Muscle of arm (tissue), 12 donors: ENCODE data around the gene NUP93. TPM values are rescaled to one million over a fixed set of nuclear protein-coding genes. Genes with fewer than 3 reads are reported as not detected.
"Not testable (repeated sequence)": the region's sequence is repeated elsewhere in the genome, so short reads cannot be mapped to it uniquely, and the experiment has no call there.

Source experiments
- DNase-seq: peaks from one replicate; pipeline ENCODE4 v3.0.0-alpha.2; 2013
- polyA plus RNA-seq, 12 donors: library from polyadenylated mRNA; unstranded; fragments of 120-200 nt; gene quantifications; one replicate each; pipeline ENCODE4 v1.2.1, GENCODE V29; 2013; ENCODE audit not compliant: insufficient read length in 12 of 12

Gene NUP93
- polyA plus RNA-seq, 12 donors = 19.8 to 64.2 (median 40.9) TPM; not detected in 1

DNA sequence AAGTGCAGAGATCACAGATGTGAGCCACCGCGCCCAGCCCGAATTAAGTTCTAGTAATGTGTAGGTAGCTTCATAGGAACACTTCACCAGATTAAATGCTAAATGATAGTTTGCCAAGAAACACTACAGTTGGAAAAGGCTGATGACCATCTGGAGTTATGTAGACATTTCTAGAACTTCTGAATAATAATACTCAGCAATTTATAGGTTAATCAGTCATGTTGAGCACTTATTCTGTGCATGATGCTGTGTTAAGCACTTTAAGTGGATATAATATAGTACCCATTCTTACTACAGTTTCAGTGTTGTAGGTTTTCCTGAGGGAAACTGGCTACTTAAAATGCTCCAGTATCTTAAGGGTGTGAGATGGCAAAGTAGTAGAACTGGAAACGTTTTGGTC lies 45.2 kb downstream of the NUP93 start:
- no peak for DNase-seq

DNA sequence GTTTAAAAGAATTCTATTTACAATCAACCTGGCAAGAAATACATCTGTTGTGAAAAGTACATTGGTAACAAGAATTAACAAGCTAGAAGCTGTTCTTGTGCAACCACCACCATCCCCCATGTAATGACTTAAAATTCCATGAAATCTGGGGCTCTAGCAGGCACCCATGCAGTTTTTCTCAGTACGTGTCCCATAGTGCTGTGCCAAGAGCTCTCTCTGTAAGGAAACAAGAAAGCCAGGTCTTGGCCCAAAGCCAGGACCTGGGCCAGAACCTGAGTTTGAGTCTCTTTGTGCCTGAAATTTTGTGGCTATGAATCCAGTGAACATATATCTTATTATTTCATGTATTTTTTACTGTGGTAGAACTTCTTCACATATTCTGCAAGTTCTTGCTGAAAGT lies 46.6 kb downstream of the NUP93 start:
- DNase-seq = peak; percentile 7

DNA sequence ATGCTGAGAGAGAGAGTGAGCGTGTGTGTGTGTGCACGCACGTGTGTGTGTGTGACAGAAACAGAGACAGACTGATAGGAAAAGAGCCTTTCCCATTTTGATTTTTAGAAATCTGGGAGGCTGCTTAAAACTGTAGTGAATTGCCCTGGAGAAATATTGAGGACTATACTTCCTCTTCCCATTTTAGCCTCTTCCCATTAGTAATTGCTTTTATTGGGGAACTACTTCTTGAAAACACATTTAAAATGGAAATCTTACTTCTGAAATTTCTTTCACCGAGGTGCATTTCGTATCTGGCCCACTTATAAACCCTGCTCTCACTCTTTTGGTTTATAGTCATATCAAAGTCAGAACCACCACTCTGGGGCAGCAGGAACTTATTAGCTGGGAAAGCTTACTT lies 47.1 kb downstream of the NUP93 start:
- no peak for DNase-seq

DNA sequence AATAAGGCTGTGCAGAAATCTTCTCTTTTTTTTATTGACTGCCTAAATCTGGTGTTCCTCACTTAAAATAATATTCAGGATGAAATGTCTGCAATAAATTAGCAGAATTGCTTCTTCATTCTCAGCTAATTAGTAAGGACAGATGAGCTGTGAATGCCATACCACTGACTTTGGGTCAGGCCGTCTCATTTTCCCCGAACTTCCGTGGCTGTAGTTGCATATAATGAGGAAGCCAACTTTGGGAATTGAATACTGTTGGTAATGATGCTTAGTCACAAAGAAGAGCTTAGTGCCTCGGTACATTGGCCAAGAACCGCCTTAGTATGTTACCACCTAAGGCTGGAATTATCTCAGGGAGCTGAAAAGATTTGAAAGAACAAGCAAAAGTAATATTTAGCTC lies 47.6 kb downstream of the NUP93 start:
- no peak for DNase-seq

DNA sequence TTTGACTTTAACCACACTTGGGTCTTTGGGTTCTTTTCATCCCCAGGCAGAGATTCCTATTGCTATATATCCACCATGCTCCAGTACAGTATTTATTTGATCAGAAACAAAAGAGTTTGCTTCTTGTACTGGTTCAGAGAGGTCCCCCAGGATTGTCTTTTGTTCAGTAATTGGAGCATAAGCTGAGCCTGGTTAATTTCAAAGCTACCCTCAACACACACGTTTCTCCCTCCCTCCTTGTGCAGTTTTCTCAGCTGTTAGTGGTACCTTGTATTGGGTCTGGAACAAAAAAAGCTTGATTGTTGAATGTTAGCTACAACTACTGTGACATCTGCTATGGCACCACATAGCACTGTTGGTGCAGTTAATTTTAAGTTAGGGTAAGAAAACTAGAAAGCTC lies 50.0 kb downstream of the NUP93 start:
- no peak for DNase-seq

DNA sequence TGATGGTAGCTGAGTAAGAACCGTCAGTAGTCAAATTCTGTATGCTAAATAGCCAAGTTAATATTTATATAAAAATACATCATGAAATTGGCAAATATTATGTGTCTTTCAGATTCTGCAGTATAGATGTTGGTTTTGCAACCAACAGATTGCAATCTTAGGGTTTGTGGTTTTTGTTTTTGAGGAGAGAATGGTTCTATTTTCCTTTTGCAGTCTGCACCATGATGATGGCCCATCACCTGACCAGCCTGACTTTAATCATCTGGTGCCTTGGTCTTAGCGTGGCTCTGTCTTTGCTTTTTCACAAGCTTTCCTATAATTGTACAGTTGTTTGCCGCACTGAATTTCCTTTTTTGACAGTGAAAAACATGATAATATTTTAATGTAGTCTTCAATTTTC lies 50.7 kb downstream of the NUP93 start:
- no peak for DNase-seq

DNA sequence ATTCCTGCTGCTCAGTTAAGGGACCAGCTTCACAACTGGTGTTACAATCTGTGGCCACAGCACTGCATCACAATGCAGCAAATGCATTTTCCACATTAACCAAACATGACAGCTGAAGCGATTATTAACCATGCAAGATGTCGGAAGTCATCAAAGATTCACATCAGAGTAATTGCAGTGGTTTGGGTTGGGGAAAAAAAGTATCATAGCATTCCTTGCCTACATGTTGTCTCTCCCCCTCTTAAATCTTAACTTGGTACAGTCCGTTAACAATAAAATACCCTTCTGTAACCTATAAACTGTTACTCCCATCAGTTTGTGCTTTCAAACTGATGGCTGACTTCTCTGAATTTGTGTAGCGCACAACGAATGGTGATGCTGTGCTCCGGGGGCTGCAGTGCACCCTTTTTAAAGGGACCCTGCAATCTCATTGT lies 51.6 kb downstream of the NUP93 start:
- DNase-seq = no peak

DNA sequence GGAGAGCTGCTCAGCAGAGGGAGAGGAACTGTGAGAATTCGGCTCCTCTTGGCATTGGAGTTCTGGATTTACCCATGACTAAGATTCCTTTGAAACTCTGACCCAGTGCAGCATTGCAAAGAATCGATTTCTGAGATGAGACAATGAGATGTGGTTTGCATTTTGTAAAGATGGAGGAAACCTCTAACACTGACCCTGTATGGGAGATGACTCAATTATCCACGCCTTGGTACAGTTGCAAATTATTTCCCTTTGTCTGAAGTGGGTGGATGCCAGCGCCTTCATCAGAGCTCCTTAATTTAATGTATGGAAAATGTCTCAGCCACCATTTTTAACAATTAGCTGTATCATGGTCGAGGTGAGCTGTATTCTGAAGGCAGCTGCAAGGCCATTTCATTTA lies 53.4 kb downstream of the NUP93 start:
- no peak for DNase-seq

DNA sequence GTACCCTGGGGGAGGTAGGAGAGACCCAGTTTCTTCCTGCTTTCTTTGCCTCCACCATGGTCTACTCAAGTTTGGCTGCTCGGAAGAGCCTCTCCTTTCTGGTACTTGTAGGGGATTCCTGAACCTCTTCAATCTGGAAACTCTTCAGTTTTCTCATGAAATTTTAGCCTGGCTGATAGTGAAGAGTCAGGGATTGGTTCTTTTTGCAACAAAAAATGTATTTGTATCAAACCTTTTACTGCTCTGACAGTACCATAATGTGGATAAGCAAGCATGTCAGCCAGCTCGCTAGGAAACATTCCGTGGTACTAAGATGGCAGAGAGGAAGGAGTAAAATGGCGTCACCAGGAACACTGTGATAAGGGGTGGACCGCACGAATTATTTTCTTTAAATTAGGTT lies 55.4 kb downstream of the NUP93 start:
- DNase-seq = no peak

DNA sequence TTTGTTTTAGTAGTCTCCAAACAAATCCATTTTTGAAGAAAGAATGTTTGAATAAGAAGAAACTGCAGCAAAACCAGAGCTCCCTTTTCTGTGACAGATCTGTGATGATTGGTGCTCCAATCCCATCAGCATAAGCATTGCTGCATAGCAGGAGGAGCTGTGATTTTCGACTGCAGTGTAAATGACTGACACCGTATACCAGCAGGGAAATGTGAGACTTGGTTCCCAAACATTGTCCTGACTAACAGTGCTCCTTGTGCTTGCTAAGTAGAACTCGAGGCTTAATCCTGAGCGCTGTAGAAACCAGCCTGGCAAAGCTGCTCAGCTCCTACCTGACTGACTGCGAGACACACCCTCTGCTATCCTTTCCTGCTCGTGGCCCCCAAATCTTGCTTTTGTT lies 57.2 kb downstream of the NUP93 start:
- no peak for DNase-seq

DNA sequence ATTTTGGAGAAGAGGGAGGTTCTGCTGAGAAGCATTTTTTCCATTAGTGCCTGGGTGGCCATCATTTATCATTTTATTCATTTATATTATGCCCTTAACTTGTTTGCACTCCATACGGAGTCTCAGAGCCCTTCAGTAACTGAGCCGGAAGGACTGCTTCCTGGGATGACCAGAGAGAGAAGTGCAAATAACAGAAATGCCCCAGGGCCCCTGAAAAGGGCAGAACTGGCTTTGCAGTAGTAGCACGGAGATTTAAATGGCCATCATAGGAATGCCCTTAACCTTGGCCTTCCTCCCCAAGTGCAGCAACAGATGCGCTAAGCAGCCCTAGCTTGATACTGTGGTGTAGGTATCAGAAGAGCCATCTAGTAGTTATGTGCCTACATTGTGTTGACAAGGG lies 58.5 kb downstream of the NUP93 start:
- DNase-seq = no peak

DNA sequence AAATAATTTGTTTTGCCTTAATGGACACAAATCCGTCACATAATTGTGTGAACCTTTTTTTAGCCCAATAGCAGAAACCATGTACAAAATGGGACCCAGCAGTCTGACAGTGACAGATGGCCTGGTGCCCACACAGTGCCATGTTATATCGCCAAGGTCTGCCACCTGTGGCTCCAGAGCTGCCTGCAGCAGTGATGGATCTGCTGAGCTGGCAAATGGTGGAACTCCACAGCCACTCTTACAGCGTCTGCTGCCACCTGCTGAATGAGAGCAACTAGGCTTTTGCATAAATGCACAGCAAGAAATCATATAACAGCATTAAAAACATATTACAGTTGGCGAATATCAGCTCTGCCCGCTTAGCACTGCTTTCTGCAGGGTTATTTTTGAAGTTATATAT lies 59.4 kb downstream of the NUP93 start:
- peak; percentile 13 for DNase-seq

DNA sequence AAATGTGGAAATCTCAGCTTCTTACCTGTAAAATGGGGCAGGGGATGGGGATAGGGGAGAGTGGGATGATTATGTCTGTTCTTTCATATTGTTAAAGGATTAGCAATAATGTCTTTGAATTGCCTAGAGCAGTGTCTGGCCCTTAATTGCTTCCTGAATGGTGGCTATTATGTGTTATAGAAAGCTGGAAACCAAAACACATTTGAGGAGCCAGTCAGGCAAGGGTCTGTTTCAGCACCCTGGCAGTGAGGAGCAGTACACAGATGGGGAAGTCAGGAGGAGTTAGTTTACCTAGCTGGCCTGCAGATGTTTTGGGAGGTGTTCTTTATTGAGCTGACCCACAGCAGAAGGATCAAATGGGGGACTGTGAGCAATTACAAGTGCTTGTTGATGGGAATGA lies 63.0 kb downstream of the NUP93 start:
- no peak for DNase-seq

DNA sequence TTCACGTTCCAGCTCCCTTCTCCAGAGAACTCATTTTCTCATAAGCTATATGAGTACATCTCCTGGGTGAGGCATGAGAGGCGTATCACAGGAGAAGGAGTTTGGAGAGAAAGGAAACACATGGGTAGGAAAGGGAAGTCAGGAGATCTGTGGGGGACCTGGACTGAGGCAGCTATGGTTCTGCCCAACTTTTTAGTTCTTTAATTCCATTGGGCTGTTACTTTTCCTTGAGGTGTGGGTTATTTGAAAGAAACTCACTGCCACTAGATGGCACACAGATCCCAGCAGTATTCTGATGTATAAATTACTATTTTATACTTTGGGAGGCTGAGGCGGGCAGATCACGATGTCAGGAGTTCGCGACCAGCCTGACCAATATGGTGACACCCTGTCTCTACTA lies 63.6 kb downstream of the NUP93 start:
- DNase-seq = peak; percentile 13

DNA sequence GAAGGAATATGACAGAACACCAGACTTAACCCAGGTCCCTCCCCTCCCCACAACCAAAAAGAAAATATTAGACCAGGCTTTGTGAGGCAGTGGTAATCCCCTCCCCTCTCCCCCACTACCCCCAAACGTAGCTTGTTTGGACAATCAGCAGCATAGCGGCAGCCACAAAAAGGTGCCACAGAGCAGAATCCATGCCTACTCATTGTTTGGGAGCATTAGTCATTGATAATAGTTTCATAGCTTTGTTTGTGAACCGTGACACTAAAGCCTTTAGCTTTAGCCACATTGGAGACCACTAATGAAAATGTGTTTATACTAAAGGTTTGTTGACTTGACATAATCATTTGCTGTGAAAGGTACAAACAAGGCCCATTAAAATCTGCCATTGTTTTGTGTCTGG lies 65.1 kb downstream of the NUP93 start:
- DNase-seq = no peak

DNA sequence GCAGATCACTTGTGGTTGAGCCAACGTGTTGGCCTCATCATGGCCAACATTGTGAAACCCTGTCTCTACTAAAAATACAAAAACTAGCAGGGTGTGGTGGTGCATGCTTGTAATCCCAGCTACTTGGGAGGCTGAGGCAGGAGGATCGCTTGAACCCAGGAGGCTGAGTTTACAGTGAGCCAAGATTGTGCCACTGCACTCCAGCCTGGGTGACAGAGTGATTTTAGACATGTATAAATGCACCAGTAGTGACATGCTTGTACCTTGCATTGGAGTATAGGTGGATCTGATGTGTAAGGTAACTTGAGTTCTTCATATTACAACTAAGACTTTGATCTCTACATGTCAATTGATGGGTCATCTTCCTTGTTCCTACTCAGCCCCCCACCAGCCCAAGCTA lies 67.1 kb downstream of the NUP93 start:
- not testable (repeated sequence) for DNase-seq

DNA sequence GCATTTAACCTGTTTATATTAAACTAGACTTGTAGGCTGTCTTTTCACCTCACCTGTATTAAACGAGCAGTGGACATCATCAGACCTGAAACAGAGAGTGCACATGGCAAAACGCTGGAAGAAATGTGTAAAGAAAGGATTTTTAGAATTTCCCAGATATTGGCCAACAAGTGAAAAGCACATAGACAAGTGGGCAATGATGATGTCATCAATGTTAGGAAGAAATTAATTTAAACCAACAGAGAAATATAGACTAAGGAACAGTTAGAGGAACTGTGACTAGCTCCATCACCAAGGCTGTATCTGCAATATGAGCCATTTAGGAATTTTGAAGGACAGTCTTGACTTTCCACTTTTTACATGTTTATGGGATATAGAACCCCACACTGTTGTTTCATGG lies 67.9 kb downstream of the NUP93 start:
- no peak for DNase-seq

DNA sequence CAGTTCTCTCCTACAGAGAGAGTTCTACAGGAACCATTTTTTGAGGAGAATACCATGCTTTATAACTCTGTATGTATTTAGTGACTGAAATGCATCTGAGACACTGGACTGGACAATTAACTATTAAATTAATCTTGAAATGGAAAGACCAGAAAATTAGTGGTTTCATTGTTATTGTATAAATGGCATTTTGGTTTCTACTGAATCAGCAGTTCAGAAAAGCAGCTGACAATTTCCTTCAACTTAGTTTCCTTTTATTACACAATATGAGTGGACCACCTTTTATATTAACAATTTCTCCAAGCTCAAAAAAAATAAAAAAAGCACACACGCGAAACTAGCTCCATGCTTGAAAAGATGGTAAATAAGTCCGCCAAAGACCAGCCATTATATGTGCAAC lies 69.0 kb downstream of the NUP93 start:
- no peak for DNase-seq

DNA sequence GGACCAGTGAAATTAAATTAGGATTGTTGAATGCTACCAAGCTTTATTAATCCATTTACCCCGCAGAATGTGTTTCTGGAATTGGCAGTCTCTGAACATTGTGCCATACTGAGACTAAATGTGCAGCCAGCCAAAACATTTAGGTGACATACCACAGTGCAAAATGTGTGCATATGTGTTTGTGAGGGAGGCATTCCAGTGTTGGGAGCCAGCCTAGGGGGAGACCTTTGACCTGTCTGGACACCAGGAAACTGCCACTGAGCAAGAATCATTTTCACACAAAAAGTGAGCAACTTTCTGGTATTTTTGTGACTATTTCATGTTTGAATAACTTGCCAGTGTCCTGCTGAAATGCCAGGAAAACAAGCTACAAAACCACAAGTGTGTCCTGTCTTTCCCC lies 70.4 kb downstream of the NUP93 start:
- no peak for DNase-seq

DNA sequence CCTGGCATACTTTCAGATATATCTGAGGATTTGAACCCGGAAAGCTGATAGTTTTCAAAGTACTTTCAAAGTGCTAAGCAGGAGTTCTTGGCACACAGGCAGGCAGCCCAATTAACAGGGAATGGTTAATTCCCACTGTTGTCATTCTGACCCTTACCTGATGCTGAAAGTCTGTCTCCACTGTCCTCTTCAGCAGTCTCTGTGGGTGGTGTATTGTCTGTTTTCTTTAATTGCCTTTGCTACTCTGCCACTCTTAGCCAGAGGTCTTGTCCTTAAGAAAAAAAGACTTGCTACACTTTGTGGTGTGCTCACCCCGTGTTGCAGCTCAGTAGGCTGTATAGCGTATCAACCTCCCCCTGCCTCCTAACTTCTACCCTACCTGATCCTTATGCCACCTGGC lies 71.8 kb downstream of the NUP93 start:
- DNase-seq = no peak

DNA sequence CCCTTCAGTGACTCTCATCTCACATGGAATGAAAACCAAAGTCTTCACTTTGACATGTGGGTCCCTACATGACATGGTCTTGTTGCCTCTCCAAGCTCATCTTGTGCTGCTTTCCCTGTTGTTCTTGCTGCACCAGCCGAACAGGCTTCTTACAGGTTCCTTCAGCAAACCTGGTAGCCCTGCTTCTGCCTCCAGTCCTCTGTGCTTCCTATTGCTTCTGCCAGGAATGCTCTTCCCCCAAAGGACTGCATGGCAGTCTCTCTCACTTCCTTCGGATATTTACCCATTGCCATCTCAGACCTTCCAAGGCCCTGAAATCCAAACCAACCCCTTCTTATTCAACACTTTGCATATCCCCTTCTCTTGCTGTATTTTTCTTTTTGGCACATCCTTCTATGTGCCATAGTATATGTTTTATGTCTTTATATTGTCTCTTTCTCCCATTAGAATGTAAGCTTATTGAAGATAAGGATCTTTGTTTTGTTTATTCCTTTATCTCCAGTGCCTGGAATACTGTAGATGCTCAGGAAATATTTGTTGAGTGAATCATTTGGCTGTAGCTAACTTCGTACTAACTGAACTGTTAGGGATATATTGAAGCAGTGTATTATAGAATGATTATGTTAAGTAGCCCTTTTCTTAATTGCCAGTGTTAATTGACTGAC lies 77.2 kb downstream of the NUP93 start:
- no peak for DNase-seq

DNA sequence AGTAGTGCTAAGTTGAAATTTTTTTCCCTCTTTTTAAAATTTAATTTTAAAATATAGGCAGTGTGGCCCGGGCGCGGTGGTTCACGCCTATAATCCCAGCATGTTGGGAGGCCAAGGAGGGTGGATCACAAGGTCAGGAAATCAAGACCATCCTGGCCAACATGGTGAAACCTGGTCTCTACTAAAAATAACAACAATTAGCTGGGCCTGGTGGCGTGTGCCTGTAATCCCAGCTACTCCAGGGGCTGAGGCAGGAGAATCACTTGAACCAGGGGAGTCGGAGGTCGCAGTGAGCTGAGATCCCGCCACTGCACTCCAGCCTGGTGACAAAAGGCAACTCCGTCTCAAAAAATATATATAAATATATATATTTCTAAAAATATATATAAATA lies 77.7 kb downstream of the NUP93 start:
- not testable (repeated sequence) for DNase-seq

DNA sequence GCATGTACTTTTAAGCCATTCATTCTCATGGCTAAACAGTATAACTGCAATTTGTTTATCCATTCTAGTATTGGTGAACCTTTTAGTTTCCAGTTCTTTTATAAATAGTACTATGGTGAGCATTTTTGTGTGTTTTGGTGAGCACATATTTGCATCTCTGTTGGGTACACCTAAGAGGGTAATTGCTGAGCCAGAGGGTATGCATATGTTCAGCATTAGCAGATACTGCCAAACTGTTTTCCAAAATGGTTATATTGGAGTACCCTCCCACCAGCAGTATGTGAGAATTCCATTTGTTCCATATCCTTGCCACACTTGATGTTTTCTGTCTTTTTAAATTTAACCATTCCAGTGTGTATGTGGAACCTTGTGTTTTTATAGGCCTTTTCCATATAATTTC lies 81.0 kb downstream of the NUP93 start:
- DNase-seq = no peak

DNA sequence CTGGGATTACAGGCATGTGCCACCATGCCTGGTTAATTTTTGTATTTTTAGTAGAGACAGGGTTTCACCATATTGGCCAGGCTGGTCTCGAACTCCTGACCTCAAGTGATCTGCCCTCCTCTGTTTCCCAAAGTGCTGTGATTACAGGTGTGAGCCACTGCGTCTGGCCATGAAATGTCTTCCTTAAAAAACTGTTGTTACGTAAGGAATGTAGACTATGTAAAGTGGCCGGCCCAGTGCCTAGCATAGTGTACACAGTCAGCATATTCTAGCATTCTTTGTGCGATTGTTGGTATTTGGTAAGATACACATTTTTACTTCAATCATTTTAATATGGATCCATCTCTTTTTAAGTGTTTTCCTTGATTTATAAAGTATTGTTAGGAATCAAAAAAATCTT lies 81.7 kb downstream of the NUP93 start:
- not testable (repeated sequence) for DNase-seq

DNA sequence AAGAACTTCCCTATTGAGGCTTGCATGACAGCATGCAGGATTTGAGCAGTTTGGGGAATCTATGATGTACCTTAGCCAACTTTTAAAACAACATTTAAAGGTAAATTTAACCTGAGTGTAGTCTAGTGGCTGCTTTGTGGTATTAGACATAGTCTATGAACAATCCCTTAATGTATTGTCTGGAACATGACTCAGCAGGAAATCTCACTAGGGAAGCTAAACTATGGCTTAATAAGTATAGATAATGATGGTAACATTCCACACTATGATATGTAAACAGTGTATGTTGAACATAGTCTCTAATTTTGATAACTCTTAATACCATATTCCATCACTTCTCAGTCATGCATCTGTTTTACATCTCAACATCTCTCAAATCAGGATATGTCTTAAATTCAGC lies 83.0 kb downstream of the NUP93 start:
- no peak for DNase-seq
